ENCODE results near the gene FBN3. TPM values are rescaled to one million over a fixed set of nuclear protein-coding genes. Genes with fewer than 3 reads are reported as not detected.
"Not testable (repeated sequence)": the region's sequence is repeated elsewhere in the genome, so short reads cannot be mapped to it uniquely, and the experiment has no call there.

The FBN3 gene
- 6.4 TPM for polyA plus RNA-seq (ENCODE audit: insufficient read length)

DNA sequence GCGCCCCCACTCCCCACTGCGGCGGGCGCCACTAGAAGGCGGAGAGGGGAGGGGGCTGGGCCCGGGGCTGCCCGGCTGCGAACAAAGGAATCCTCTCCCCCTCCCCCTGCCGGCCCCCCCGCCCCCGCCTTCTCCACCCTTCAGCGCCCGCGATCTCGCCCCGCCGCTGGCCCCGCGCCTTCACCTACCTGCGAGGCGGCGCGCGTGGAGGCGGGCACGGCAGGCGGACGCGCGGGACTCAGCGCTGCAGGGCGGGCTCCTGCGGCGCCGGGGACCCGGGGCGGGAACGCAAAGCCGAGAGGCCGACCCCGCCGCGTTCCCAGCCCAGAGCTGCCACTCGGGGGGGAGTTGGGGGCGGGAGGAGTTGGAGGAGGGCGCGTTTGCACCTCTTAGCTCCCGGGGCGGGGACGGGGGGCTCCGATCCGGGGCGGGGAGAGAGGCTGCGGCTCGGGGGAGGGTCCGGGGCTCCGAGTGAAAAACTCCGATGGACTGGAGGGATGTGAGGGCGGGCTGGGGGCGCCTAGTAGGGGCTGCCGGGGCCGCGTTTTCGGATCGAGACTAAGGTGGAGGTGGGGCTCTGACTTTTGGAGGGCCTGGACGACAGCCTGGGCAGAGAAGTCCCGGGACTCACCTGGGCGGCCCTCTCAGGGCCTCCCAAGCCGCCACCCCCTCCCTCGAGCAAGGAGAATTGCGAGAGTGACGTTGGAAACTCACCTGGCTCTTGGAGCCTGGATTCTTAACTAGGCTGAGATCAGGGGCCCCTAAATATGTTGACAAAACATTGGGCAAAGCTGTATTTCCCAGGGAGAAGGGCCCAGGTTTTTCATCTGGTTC lies at the start of gene FBN3:
FBN3 (minus strand) TSS at position 332 of the 834 bp plus-strand sequence. CDS start 2,112 bp downstream, outside the sequence.
- DNase-seq (ENCODE audit: low read depth), result no peak

DNA sequence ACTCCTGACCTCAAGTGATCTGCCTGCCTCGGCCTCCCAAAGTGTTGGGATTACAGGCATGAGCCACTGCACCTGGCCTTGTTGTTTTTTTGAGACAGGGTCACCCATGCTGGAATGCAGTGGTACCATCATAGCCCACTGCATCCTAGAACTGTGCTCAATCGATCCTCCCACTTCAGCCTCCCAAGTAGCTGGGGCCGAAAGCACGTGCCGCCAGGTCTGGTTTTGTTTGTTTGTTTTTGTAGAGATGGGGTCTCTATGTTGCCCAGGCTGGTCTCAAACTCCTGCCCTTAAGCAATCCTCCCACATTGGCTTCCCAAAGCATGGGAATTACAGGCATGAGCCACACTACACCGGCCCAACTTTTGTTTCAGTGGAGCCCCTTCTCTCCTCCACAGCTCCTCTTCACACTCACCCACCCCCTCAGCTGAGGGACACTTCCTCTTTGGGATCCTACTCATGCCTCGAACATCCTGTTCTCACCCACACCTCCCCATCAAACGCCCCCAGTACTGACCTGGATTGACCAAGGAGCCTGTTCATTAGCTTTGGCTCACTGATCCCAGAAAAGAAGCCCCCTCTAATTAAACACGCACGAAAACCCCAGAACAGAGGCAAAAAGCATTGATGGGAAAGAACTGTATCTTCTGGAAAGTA lies 47.0 kb upstream of the FBN3 start:
- no peak for DNase-seq (ENCODE audit: low read depth)

DNA sequence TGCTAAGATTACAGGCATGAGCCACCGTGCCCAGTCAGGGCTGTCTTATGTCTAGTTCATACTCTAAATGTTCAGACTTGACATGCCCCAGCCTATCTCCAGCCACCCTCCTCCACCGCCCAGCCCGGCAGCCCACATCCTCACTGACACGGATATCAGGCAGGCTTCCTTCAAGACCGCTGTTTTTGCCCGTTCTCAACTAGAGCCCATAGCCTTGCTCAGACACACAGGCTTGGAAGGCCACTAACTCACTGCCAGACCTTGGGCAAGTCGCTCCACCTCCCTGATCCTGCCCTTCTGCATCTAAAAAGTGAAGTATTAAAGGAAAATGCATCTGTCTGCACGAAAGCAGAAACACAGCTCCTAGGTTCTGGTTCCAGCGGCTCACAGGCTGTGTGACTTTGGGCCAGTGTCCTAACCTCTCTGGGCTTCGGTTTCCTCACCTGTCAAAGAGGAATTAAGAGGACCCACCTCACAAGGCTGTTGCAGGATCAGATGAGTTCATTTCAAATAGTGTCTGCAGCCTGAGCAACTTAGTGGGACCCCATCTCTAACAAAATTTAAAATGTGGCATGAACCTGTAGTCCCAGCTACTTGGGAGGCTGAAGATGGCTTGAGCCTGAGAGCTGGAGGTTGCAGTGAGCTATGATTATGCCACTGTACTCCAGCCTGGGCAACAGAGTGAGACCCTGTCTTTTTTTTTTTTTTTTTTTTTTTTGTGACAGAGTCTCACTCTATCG lies 45.3 kb upstream of the FBN3 start:
- no peak for DNase-seq (ENCODE audit: low read depth)

DNA sequence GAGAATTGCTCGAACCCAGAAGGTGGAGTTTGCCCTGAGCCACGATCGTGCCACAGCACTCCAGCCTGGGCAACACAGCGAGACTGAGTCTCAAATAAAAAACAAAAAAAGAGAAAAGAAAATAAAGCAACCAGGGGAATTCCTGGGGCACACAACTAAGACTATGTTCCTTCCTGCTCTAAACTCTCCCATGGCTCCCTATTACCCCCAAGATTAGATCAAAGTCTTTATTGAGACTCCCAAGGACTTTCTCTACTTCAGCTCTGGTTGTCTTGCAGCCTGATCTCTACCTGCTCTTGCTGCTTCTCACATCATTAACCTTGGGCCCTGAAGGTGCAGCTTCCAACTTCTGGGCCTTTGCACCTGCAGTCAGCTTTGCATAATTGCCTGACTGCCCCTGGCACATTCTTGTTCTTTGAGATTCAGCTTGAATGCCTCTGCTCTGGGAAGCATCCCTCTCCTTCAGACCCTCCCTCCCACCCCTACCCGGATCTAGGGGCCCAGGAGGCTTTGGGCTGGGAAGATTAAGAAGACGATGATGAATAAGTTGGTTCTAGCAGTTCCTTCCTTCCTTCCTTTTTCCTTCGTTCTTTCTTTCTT lies 42.9 kb upstream of the FBN3 start:
- DNase-seq (ENCODE audit: low read depth), result no peak

DNA sequence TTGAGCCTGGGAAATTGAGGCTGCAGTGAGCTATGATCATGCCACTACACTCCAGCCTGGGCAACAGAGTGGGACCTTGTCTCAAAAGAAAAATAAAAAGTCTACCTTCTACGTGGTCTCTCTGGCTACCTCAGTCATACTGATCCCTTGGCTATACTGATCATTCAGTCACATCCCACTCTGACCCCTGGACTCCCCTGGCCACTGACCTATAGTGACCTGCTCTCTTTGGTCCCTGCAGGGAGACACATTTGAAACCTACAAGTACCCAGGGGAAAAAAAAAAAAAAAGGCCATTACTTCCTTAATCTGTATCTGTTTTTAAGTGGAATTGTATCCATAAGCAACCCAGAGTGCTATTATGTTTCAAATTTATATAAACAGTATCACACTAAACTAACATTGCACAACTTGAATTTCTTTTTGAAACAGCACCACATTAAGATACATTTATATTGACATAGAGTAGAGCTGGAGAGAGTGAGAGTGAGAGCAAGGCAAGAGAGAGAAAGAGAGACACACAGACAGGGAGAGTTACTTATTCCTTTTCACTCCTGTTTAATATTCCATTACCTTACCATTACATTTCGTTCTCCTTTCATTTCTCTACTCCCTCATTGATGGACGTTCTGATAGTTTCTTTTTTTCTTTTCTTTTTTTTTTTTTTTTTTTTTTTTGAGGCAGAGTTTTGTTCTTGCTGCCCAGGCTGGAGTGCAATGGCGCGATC lies 36.1 kb upstream of the FBN3 start:
- DNase-seq (ENCODE audit: low read depth), result no peak

DNA sequence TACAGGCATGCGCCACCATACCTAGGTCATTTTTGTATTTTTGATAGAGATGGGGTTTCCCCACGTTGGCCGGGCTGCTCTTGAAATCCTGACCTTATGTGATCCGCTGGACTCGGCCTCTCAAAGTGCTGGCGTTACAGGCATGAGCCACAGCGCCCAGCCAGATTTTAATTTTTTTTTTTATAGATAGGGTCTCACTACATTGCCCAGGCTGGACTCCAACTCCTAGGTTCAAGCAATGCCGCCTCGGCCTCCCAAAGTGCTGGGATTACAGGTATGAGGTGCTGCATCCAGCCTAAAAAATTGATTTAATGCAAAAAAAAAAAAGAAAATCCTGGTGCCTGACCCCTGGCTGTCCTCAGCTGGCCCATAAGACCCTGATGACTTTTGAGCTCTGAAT lies 34.9 kb upstream of the FBN3 start:
- no peak for DNase-seq (ENCODE audit: low read depth)

DNA sequence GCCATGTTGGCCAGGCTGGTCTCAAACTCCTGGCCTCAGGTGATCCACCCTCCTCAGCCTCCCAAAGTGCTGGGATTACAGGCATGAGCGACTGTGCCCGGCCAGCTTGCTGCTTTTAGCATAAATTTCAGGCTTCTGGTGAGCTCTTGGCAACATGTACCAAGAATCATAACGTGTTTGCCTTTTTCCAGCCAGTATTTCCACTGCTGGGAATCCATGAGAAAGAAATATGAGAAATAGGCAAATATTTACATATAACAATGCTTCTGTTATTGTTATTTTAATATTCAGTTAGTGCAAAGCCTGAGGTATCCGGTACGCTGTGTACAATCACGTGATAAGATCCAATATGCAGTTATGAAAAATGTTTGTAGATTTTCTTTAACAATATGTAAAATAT lies 30.6 kb upstream of the FBN3 start:
- DNase-seq (ENCODE audit: low read depth), result no peak

DNA sequence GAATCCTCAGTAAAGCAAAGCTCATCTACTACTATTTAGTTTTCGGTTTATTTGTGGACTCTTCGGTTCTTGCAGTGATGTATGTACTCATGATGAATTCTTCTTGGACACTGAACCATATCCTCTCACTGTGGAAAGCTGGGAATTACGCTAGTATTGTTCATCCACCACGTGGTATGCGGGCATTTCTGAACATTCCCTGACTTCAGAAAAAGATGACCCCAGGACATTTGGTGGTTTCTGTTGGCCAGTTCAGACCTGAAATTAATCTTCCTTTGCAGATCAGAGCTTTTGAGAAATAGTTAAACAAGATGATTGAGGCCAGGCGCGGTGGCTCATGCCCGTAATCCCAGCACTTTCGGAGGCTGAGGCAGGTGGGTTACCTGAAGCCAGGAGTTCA lies 25.3 kb upstream of the FBN3 start:
- DNase-seq (ENCODE audit: low read depth), result no peak

DNA sequence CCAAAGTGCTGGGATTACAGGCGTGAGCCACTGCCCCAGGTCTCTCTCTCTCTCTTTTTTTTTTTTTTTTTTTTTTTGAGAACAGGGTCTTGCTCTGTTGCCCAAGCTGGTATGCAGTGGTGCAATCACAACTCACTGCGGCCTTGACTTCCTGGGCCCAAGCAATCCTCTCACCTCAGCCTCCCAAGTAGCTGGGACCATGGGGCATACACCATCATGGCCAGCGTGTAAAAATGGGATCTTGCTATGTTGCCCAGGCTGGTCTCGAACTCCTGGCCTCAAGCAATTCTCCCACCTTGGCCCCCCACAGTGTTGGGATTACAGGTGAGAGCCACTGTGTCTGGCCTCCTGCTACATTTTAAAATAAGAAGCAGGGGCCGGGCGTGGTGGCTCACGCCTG lies 19.1 kb upstream of the FBN3 start:
- no peak for DNase-seq (ENCODE audit: low read depth)

DNA sequence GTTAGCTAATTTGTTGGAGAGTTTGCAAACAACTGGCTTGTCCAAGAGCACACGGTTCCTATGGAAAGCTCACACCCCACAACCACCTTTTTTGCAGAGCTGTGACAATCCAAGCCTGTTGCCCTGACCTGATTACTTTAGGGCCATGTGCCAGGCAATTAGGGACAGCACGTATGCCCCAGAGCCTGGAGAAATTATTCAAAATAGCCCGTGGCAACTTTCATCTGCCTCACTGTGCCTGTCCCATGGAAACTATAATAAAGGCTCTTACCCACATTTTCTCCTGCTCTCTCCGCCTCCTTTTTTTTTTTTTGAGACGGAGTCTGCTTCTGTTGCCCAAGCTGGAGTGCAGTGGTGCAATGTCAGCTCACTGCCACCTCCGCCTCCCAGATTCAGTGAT lies 18.6 kb upstream of the FBN3 start:
- no peak for DNase-seq (ENCODE audit: low read depth)

DNA sequence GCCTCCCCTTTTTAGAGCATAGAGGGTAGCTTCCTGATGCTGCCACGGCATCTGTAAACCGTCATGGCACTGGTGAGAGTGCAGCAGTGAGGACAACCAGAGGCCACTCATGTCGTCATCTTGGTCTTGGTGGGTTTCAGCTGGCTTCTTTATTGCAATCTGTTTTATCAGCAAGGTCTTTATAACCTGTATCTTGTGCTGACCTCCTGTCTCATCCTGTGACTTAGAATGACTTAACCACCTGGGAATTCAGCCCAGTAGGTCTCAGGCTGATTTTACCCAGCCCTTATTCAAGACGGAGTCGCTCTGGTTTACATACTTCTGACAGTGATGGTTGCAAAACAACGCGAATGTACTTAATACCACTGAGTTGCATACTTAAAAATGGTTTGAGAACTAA lies 14.4 kb upstream of the FBN3 start:
- DNase-seq (ENCODE audit: low read depth), result no peak

DNA sequence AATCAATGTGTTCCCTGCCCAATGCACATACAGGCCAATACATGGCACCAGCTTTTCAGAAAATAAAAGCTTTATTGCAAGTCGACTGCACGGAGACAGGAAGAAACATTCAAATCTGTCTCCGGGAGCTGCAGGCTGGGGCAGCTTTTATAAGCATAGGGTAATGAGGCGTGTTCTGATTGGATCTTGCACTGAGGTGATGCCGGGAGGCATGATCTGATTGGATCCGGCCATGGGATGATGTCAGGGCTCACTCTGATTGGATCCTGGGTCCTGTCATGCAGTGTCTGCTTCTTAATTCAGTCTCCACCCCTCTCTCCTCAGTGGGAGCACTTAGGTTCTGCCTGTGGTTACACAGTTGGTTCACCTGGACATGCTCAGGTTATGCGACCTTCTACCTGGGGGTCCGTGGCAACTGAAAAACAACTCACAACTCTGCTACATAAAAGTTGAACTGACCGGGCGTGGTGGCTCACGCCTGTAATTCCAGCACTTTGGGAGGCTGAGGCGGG lies 11.8 kb upstream of the FBN3 start:
- no peak for DNase-seq (ENCODE audit: low read depth)

DNA sequence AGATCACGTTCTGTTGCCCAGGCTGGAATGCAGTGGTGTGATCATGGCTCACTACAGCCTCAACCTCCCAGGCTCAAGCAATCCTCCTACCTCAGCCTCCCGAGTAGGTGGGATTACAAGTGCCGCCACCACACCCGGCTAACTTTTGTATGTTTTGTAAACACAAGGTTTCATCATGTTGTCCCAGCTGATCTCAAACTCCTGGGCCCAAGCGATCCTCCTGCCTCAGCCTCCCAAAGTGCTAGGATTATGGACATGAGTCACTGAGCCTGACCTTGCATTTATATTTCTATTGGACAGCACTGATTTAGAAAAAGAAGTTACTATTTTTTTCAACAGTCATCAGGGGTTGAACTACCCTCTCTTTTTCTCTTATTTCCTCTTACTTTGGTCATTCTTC lies 9.9 kb upstream of the FBN3 start:
- not testable (repeated sequence) for DNase-seq (ENCODE audit: low read depth)

DNA sequence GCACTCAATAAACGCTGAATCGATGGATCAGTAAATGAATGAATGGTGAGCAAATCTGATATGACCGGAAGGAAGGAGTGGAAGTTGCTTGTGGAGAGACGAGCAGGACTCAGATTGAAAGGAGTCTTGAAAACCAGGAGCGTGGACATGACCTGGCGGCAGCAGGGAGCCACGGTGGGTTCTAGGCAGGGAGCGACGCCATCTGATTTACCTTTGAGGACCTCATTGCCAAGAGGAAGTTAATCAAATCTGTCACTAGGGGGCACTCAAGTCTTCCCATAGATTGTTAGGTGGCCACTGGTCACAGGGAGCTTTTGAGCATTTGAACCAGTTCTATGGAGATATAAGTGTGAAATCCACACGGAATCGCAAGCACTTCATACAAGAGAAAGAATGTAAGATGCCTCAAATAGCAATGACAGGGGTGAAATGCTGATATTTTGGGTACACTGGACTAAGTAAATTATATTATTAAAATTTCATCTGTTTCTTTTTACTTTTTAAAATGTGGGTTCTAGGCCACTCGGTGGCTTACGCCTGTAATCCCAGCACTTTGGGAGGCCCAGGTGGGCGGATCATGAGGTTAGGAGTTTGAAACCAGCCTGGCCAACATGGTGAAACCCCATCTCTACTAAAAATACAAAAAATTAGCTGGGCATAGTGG lies 9.2 kb upstream of the FBN3 start:
- DNase-seq (ENCODE audit: low read depth), result peak; percentile 45

DNA sequence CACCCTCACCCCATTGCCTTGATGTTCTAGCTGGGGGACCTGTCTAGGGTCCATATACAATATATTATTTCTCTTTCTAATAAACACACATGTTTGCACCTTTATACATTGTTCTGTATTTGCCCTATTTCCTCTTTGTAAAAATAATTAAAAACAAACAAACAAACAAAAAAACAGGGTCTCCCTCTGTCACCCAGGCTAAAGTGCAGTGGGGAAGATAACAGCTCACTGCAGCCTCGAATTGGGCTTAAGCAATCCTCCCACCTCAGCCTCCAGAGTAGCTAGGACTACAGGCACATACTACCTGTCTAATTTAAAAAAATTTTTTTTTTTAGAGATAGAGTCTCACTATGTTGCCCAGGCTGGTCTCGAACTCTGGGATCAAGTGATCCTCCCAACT lies 5.9 kb upstream of the FBN3 start:
- DNase-seq (ENCODE audit: low read depth), result no peak

DNA sequence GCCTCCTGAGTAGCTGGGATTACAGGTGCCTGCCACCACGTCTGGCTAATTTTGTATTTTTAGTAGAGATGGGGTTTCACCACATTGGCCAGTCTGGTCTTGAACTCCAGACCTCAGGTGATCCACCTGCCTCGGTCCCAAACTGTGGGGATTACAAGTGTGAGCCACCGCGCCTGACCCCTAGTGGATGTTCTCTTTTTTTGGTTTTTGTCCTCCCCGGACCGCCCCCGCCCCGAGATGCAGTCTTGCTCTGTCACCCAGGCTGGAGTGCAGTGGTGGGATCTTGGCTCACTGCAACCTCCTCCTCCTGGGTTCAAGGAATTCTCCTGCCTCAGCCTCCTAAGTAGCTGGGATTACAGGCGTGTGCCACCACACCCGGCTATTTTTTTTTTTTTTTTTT lies 4.6 kb upstream of the FBN3 start:
- DNase-seq (ENCODE audit: low read depth), result not testable (repeated sequence)

DNA sequence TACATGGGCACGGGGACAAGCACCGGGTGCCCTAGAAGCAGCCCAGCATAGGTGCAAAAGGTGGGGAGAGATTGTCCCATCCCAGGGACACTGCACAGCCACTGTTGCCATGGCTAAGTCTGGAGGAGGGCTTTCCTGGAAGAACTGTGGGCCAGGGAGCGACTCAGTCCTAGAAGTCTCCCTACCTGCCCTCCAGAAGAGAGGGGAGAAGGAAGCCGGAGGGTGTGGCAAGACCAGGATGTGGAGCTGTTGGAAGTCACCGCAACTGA lies 2.3 kb upstream of the FBN3 start:
- no peak for DNase-seq (ENCODE audit: low read depth)

DNA sequence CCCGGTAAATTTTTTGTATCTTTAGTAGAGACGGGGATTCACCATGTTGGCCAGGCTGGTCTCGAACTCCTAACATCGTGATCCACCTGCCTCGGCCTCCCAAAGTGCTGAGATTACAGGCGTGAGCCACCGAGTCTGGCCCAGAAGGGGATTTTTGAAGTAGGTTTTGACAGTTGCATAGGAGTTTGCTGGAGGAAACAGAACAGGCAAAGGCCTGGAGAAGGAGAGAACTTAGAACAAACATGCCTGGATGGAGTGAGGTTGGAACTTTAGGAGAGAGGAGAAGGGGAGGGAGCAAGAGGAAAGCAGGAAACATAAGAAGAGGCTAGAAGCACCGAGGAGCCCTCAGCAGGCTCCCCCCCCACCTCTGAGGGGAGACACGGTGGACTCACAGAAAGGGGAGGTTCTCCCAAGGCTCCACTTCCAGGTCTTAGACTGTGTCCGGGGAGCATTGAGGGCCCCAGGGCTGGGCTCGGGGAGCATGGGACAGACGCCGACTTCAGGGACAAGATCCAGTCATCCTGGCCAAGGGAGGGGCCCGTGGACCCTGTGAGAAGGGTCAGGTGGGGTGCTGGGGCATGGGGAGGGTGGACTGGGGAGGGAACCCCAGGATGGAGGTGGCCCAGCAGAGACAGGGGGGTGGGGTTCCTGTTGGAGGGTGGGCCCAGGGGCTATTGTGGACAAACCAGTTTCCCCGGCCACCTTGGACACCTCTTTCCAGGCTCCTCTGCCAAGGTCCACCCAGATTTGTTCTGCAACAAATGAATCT lies 1.8 kb upstream of the FBN3 start:
- DNase-seq (ENCODE audit: low read depth), result no peak

DNA sequence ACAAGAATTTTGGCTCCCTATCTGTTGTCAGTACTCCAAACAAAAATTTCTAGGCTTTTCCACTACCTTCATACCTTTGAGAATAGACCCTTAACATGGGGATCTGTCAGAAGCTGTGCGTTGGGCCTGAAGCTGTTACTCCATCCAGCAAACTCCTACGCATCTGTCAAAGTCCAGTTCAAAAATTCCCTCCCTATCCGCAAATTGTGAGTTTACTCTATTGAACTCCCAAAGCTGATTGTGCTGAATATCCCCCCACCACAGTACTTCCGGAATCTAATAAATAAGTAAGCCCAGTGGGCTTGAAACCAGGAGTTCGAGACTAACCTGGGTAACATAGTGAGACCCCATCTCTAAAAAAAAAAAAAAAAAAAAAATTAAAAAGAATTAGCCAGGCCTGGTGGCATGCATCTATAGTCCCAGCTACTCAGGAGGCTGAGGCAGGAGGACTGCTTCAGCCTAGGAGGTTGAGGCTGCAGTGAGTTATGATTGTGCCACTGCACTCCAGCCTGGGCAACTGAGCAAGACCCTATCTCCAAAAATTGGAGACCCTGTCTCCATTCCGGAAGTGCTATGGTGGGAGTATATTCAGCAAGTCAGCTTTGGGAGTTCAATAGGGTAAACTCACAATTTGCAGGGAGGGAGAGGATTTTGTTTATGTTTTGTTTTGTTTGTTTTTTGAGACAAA lies 930 bp upstream of the FBN3 start:
- no peak for DNase-seq (ENCODE audit: low read depth)
